HCT116 (cell line): ENCODE data around the gene ARL13B. TPM values are rescaled to one million over a fixed set of nuclear protein-coding genes. Genes with fewer than 3 reads are reported as not detected.

ENCODE experiments used
- ATAC-seq: fragments of 200-7000 bp; cut with Tn5 transposase; 2 replicates; pipeline ENCODE4 v1.9.1; 2020; ENCODE audit warnings: mild to moderate bottlenecking, moderate library complexity
- BruUV-seq: library from RNA; stranded (reverse); fragments of 400-500 nt; replicated peaks from 2 replicates; lab custom pipeline; 2021; lab: Mats Ljungman, UMichigan
- CTCF ChIA-PET: fragments of 300-600 bp; sonication (Branson Sonifier 250); formaldehyde crosslinking; loops from one replicate; lab custom pipeline; 2021; ENCODE audit warnings: antibody characterized with exemption; lab: Charles Lee
- POLR2A ChIA-PET: fragments of 300-600, 350-600 bp; sonication (Branson Sonifier 250); formaldehyde crosslinking; loops from one replicate; lab custom pipeline; 2021; ENCODE audit warnings: antibody characterized with exemption; lab: Charles Lee
- RAD21 ChIA-PET, 2 experiments: fragments of 300-600 bp; sonication (Branson Sonifier 250); formaldehyde crosslinking; loops; one replicate each; lab custom pipeline; 2023; ENCODE audit warnings: low total read pairs in 2 of 2; ENCODE audit not compliant: uncharacterized antibody in 2 of 2, unreplicated experiment in 2 of 2, low non-redundant PET in 1 of 2; lab: Charles Lee
- DNase-seq: peaks from one replicate; pipeline ENCODE4 v3.0.0-alpha.2; 2010; ENCODE audit warnings: low read depth, low spot score
- H2AFZ ChIP-seq: fragments of 200-600 bp; shearing (Covaris generic), sonication (generic); 2 replicates; pipeline ENCODE4 v1.6.1; 2017; ENCODE audit warnings: low read depth, mixed run types, mixed read lengths, antibody characterized with exemption, low read length; ENCODE audit not compliant: poor library complexity, severe bottlenecking
- H3K27ac ChIP-seq: 2 replicates; pipeline ENCODE4 v1.5.1; 2012; ENCODE audit warnings: low read depth, low read length
- H3K27me3 ChIP-seq: fragments of 200-600 bp; sonication (generic); 2 replicates; pipeline ENCODE4 v1.6.1; 2016; ENCODE audit warnings: mixed run types, low read length, mixed read lengths; ENCODE audit not compliant: insufficient read depth
- H3K36me3 ChIP-seq, 2 experiments: fragments of 200-500 bp in 1 of 2; fragments of 200-600 bp in 1 of 2; sonication (Bioruptor generic) in 1 of 2; sonication (generic) in 1 of 2; 2 replicates each; pipeline versions ENCODE4 v1.5.1 to v1.6.1; 2014 to 2016; ENCODE audit warnings: low read length in 2 of 2, inconsistent platforms in 1 of 2, mixed read lengths in 1 of 2, mixed run types in 1 of 2; ENCODE audit not compliant: insufficient read depth in 2 of 2, control insufficient read depth in 1 of 2
- H3K4me1 ChIP-seq, 2 experiments: fragments of 200-600 bp in 1 of 2; sonication (generic) in 1 of 2; 2 replicates each; pipeline versions ENCODE4 v1.5.1 to v1.6.1; 2012 to 2017; ENCODE audit warnings: low read length in 2 of 2, inconsistent platforms in 1 of 2, mild to moderate bottlenecking in 1 of 2, mixed read lengths in 1 of 2, mixed run types in 1 of 2, moderate library complexity in 1 of 2; ENCODE audit not compliant: insufficient read depth in 2 of 2, control insufficient read depth in 1 of 2
- H3K4me2 ChIP-seq: fragments of 200-600 bp; sonication (generic); 2 replicates; pipeline ENCODE4 v1.6.1; 2017; ENCODE audit warnings: mixed run types, low read length, mixed read lengths
- H3K4me3 ChIP-seq, 2 experiments: fragments of 200-600 bp in 1 of 2; sonication (generic) in 1 of 2; replicated peaks in 1 of 2; 2 replicates each; pipeline ENCODE4 v1.5.1; 2011 to 2016; ENCODE audit warnings: low read length in 2 of 2, control low read depth in 1 of 2, low read depth in 1 of 2, mild to moderate bottlenecking in 1 of 2, mixed read lengths in 1 of 2, mixed run types in 1 of 2
- H3K79me2 ChIP-seq: fragments of 200-600 bp; sonication (generic); 2 replicates; pipeline ENCODE4 v1.6.1; 2017; ENCODE audit warnings: mild to moderate bottlenecking, mixed run types, low read length, moderate library complexity, mixed read lengths; ENCODE audit not compliant: insufficient read depth
- H3K9ac ChIP-seq: fragments of 200-600 bp; sonication (generic); 2 replicates; pipeline ENCODE4 v1.6.1; 2016; ENCODE audit warnings: low read length, mixed read lengths
- H3K9me2 ChIP-seq: fragments of 200-600 bp; sonication (generic), shearing (Covaris generic); 2 replicates; pipeline ENCODE4 v1.6.1; 2017; ENCODE audit warnings: mixed run types, mild to moderate bottlenecking, moderate library complexity; ENCODE audit not compliant: insufficient read depth
- H3K9me3 ChIP-seq, 2 experiments: fragments of 200-500 bp in 1 of 2; fragments of 200-600 bp in 1 of 2; sonication (Bioruptor generic) in 1 of 2; sonication (generic) in 1 of 2; 2 replicates each; pipeline ENCODE4 v1.6.1; 2014 to 2017; ENCODE audit warnings: low read length in 2 of 2, mixed read lengths in 2 of 2, inconsistent platforms in 1 of 2, low read depth in 1 of 2, mild to moderate bottlenecking in 1 of 2, mixed run types in 1 of 2, moderate library complexity in 1 of 2; ENCODE audit not compliant: control insufficient read depth in 1 of 2, insufficient read depth in 1 of 2
- H4K20me1 ChIP-seq: fragments of 200-600 bp; sonication (generic), shearing (Covaris generic); 2 replicates; pipeline ENCODE4 v1.6.1; 2017; ENCODE audit warnings: mixed run types, mild to moderate bottlenecking, moderate library complexity; ENCODE audit not compliant: insufficient read depth
- ATF3 ChIP-seq: IDR thresholded peaks from 2 replicates; pipeline ENCODE4 v1.6.1; 2012
- CBX3 ChIP-seq: IDR thresholded peaks from 2 replicates; pipeline ENCODE4 v1.6.1; 2012; ENCODE audit warnings: low read depth
- CTCF ChIP-seq, 3 experiments: fragments of 200-600 bp in 1 of 3; sonication (generic) in 1 of 3; IDR thresholded peaks in 2 of 3; conservative IDR thresholded peaks in 1 of 3; 2 replicates each; pipeline ENCODE4 v1.5.1; 2012 to 2017; ENCODE audit warnings: low read depth in 2 of 3, low read length in 2 of 3, antibody characterized with exemption in 1 of 3, borderline replicate concordance in 1 of 3, control low read depth in 1 of 3, mild to moderate bottlenecking in 1 of 3, mixed read lengths in 1 of 3, mixed run types in 1 of 3, moderate library complexity in 1 of 3; ENCODE audit not compliant: insufficient read depth in 1 of 3
- EGR1 ChIP-seq: IDR thresholded peaks from 2 replicates; pipeline ENCODE4 v1.6.1; 2012; ENCODE audit warnings: low read depth
- ELF1 ChIP-seq: IDR thresholded peaks from 2 replicates; pipeline ENCODE4 v1.6.1; 2012; ENCODE audit warnings: low read depth, borderline replicate concordance
- EZH2 ChIP-seq: fragments of 200-600 bp; sonication (generic); IDR thresholded peaks from 2 replicates; pipeline ENCODE4 v1.6.1; 2017; ENCODE audit warnings: antibody characterized with exemption, mixed run types
- EZH2phosphoT487 ChIP-seq: fragments of 200-600 bp; IDR thresholded peaks from 2 replicates; pipeline ENCODE4 v1.6.1; 2018; ENCODE audit warnings: antibody characterized with exemption, borderline replicate concordance
- MAX ChIP-seq: IDR thresholded peaks from 2 replicates; pipeline ENCODE4 v1.6.1; 2012
- POLR2A ChIP-seq: IDR thresholded peaks from 2 replicates; pipeline ENCODE4 v1.7.0; 2011; ENCODE audit warnings: borderline replicate concordance; ENCODE audit not compliant: insufficient read depth, insufficient read length; ENCODE audit errors: extremely low read depth
- POLR2AphosphoS5 ChIP-seq: IDR thresholded peaks from 2 replicates; pipeline ENCODE4 v1.6.1; 2011; ENCODE audit warnings: mild to moderate bottlenecking, low read depth, low read length, moderate library complexity
- RAD21 ChIP-seq: IDR thresholded peaks from 2 replicates; pipeline ENCODE4 v1.6.1; 2012; ENCODE audit warnings: low read depth, mild to moderate bottlenecking
- REST ChIP-seq: IDR thresholded peaks from 2 replicates; pipeline ENCODE4 v1.6.1; 2012; ENCODE audit warnings: low read depth
- SP1 ChIP-seq: IDR thresholded peaks from 2 replicates; pipeline ENCODE4 v1.6.1; 2012; ENCODE audit warnings: low read depth
- TCF7L2 ChIP-seq: IDR thresholded peaks from 2 replicates; pipeline ENCODE4 v1.7.0; 2011; ENCODE audit warnings: borderline replicate concordance, inconsistent platforms; ENCODE audit not compliant: insufficient read depth, insufficient read length; ENCODE audit errors: extremely low read depth
- YY1 ChIP-seq: IDR thresholded peaks from 2 replicates; pipeline ENCODE4 v1.6.1; 2011; ENCODE audit warnings: low read length, low read depth, moderate library complexity, mild to moderate bottlenecking; ENCODE audit not compliant: insufficient replicate concordance; ENCODE audit errors: extremely low read depth
- intact Hi-C: fragments of 100-400 bp; cut with micrococcal nuclease; formaldehyde crosslinking; loops from 2 replicates; pipeline ENCODE4 v1.10.0; 2022
- total RNA-seq: library from RNA; stranded (reverse); gene quantifications from one replicate; pipeline ENCODE4 v1.2.1, GENCODE V29; 2021; ENCODE audit not compliant: unreplicated experiment

The ARL13B gene
- total RNA-seq, 1 experiment from 2014 or later = 8.2 TPM

GRCh38 chr3:94019659-94020058 is 39.7 kb downstream of the ARL13B start:
- intact Hi-C loops = no loop called here
- ChIA-PET CTCF (interaction anchor here (1.0 kb wide), 1 partner anchor 82 kb away, joined by 3 read pairs; no protein-coding TSS in a partner anchor), POLR2A (no interaction called here)

More at GRCh38 chr3:94019659-94020058, 39.7 kb downstream of the ARL13B start:
- H3K36me3 ChIP-seq = no peaks in the 10 kb centered on the region
- no peaks in the 10 kb centered on the region for H4K20me1 ChIP-seq
- H3K27me3 ChIP-seq = no peaks in the 10 kb centered on the region
- H2AFZ ChIP-seq = no peak overlapping the region
- H3K4me2 ChIP-seq = no peak overlapping the region
- no TSS peak for BruUV-seq
- ATAC-seq = no peak
- no peaks in the 10 kb centered on the region for H3K4me1 ChIP-seq
- no peak overlapping the region for H3K27ac ChIP-seq
- no peaks in the 10 kb centered on the region for H3K79me2 ChIP-seq
- no peak overlapping the region for H3K9ac ChIP-seq
- RAD21 ChIA-PET = no interaction called here
- TF ChIP-seq EZH2 = no peak
- TF ChIP-seq MAX = no peak
- no peak for TF ChIP-seq ATF3
- no peak for TF ChIP-seq EZH2phosphoT487
- no peak for TF ChIP-seq REST
- no peak for TF ChIP-seq RAD21
- no peak for TF ChIP-seq EGR1
- no peak for TF ChIP-seq CTCF (IDR thresholded peaks at IDR 0.05 in 2 of 3, conservative IDR thresholded peaks at IDR 0.05 in 1 of 3; ENCODE audit: borderline replicate concordance in 1 of 3, insufficient read depth in 1 of 3, low read depth in 2 of 3, low read length in 2 of 3)
- TF ChIP-seq YY1 = no peak
- no peak for TF ChIP-seq SP1
- TF ChIP-seq ELF1 = no peak
- TF ChIP-seq CBX3 = no peak
- TF ChIP-seq POLR2AphosphoS5 = no peak
- TF ChIP-seq TCF7L2 = no peak
- TF ChIP-seq POLR2A = no peak
- H3K4me3 ChIP-seq = no peak overlapping the region
- 0 out of 2 replicates have a peak, but pooled peaks cover 4% of the 10 kb centered on the region for H3K9me2 ChIP-seq
- no peak for DNase-seq
- H3K9me3 ChIP-seq = no peaks in the 10 kb centered on the region
